AG04450 (cell line): ENCODE measurements around the gene HGFAC. TPM values are rescaled to one million over a fixed set of nuclear protein-coding genes. Genes with fewer than 3 reads are reported as not detected.
A peak's percentile ranks its signal among the peaks of the same experiment; 100 is the strongest.

Experiments
- CTCF ChIA-PET: fragments of 300-600, 350-600 bp; formaldehyde crosslinking; extraction: SDS; loops from one replicate; lab custom pipeline; 2022; ENCODE audit warnings: antibody characterized with exemption, inconsistent platforms; lab: Charles Lee
- POLR2A ChIA-PET: fragments of 350-600 bp; formaldehyde crosslinking; extraction: SDS; loops from one replicate; lab custom pipeline; 2021; ENCODE audit warnings: antibody characterized with exemption, inconsistent platforms; lab: Yijun Ruan, JAX
- DNase-seq: peaks from one replicate; pipeline ENCODE4 v3.0.0-alpha.2; 2011; ENCODE audit warnings: low read depth, low spot score
- H3K27ac ChIP-seq: one replicate; pipeline ENCODE4 v1.5.1; 2012; ENCODE audit warnings: low read depth, low read length, control low read depth
- H3K27me3 ChIP-seq: one replicate; pipeline ENCODE4 v1.6.0; 2012; ENCODE audit warnings: low read length; ENCODE audit not compliant: control insufficient read depth, insufficient read depth
- H3K4me3 ChIP-seq: 2 replicates; pipeline ENCODE4 v1.5.1; 2011; ENCODE audit warnings: mild to moderate bottlenecking, low read depth, low read length, control low read depth
- H3K9me3 ChIP-seq: 2 replicates; pipeline ENCODE4 v1.5.1; 2012; ENCODE audit warnings: low read length; ENCODE audit not compliant: control insufficient read depth, insufficient read depth
- CTCF ChIP-seq: IDR thresholded peaks from 2 replicates; pipeline ENCODE4 v1.5.1; 2011; ENCODE audit warnings: low read depth, low read length, control low read depth, inconsistent platforms
- polyA plus RNA-seq: library from polyadenylated mRNA; depleted of rRNA; stranded (reverse); fragments of >200 nt; gene quantifications from 2 replicates; pipeline ENCODE4 v1.2.3, GENCODE V29; 2011

Gene HGFAC
- polyA plus RNA-seq, 1 experiment, result not detected

GRCh38 chr4:3442460-3442958 lies 741 bp downstream of the HGFAC start:
- ChIA-PET POLR2A (no interaction called here), CTCF (interaction anchor here (0.7 to 2.6 kb wide), 4 partner anchors 72 to 101 kb away, joined by 3 to 15 read pairs (median 8); no protein-coding TSS in a partner anchor)
- Histone ChIP-seq H3K4me3 (no peak overlapping the region), H3K9me3 (no peaks in the 10 kb centered on the region; the same call in 1 of the 2 replicates), H3K27ac (no peak overlapping the region), H3K27me3 (no peaks in the 10 kb centered on the region)
- no peak for DNase-seq
- no peak for TF ChIP-seq CTCF

- Histone ChIP-seq H3K4me3 (no peak overlapping the region), H3K9me3 (no peaks in the 10 kb centered on the region; the same call in 1 of the 2 replicates), H3K27me3 (no peaks in the 10 kb centered on the region), H3K27ac (no peak overlapping the region)
- no peak for DNase-seq
- ChIA-PET CTCF (interaction anchor here (0.7 to 2.9 kb wide), 9 partner anchors 8 to 251 kb away, joined by 3 to 37 read pairs (median 5); no protein-coding TSS in a partner anchor), POLR2A (no interaction called here)
- peak; percentile 90 for TF ChIP-seq CTCF
These were observed 1.4 kb downstream of the HGFAC start for GRCh38 chr4:3442959-3443749.

GRCh38 chr4:3443750-3444309 lies 2.1 kb downstream of the HGFAC start:
- ChIA-PET CTCF (interaction anchor here (1.0 to 2.9 kb wide), 7 partner anchors 8 to 252 kb away, joined by 3 to 37 read pairs (median 5); no protein-coding TSS in a partner anchor), POLR2A (no interaction called here)
- Histone ChIP-seq H3K27me3 (no peaks in the 10 kb centered on the region), H3K4me3 (no peak overlapping the region), H3K9me3 (no peaks in the 10 kb centered on the region; the same call in 1 of the 2 replicates), H3K27ac (no peak overlapping the region)
- DNase-seq, result no peak
- no peak for TF ChIP-seq CTCF

- Histone ChIP-seq H3K9me3 (peaks cover 6% of the 10 kb centered on the region; the same call in 1 of the 2 replicates), H3K4me3 (no peak overlapping the region), H3K27ac (no peak overlapping the region), H3K27me3 (no peaks in the 10 kb centered on the region)
- no peak for TF ChIP-seq CTCF
- ChIA-PET CTCF (interaction anchor here (1.7 to 2.9 kb wide), 2 partner anchors 94 to 99 kb away, joined by 6 to 37 read pairs; no protein-coding TSS in a partner anchor), POLR2A (no interaction called here)
- no peak for DNase-seq
These were observed 2.8 kb downstream of the HGFAC start for GRCh38 chr4:3444351-3445110.
